ENCODE results near the gene PAK3. TPM values are rescaled to one million over a fixed set of nuclear protein-coding genes. Genes with fewer than 3 reads are reported as not detected.

The PAK3 gene
- total and polyA plus RNA-seq, 4 donors = 0.03 to 0.79 (median 0.26) TPM

- TF ChIP-seq TAF1 (conservative IDR thresholded peaks at IDR 0.05) (no peak), CTCF (IDR thresholded peaks at IDR 0.05; ENCODE audit: low read depth, low read length, missing input control) (no peak), REST (IDR thresholded peaks at IDR 0.05) (no peak), HNF4G (IDR thresholded peaks at IDR 0.05) (no peak), ATF3 (IDR thresholded peaks at IDR 0.05) (no peak), JUND (IDR thresholded peaks at IDR 0.05) (no peak), ZBTB33 (IDR thresholded peaks at IDR 0.05) (no peak), FOXA2 (IDR thresholded peaks at IDR 0.05) (no peak), FOXA1 (IDR thresholded peaks at IDR 0.05) (no peak), EGR1 (IDR thresholded peaks at IDR 0.05; ENCODE audit: low read depth in 2 of 2) (no peak), NR2F2 (IDR thresholded peaks at IDR 0.05) (no peak), RXRA (IDR thresholded peaks at IDR 0.05) (no peak), GABPA (IDR thresholded peaks at IDR 0.05 in 1 of 2, conservative IDR thresholded peaks at IDR 0.05 in 1 of 2) (no peak), SP1 (IDR thresholded peaks at IDR 0.05) (no peak)
- TF ChIP-seq, protein P1, sequence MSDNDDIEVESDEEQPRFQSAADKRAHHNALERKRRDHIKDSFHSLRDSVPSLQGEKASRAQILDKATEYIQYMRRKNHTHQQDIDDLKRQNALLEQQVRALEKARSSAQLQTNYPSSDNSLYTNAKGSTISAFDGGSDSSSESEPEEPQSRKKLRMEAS (IDR thresholded peaks at IDR 0.05) = no peak
- no peaks in the 10 kb centered on the region for H3K9me3 ChIP-seq (ENCODE audit: control insufficient read depth in 4 of 4, low read length in 3 of 4)
- H3K36me3 ChIP-seq (ENCODE audit: control insufficient read depth in 4 of 4, insufficient read depth in 3 of 4, low read depth in 1 of 4, low read length in 3 of 4) = no peaks in the 10 kb centered on the region
- no peak overlapping the region for H3K27ac ChIP-seq (ENCODE audit: low read depth in 1 of 2, low read length in 2 of 2)
- H3K4me3 ChIP-seq (ENCODE audit: low read depth in 1 of 3, low read length in 3 of 3) = no peak overlapping the region
- peaks cover 0 to 4% (median 0%) of the 10 kb centered on the region in 4 donors for H3K27me3 ChIP-seq (ENCODE audit: control insufficient read depth in 4 of 4, insufficient read depth in 4 of 4, low read length in 3 of 4)
- no peak overlapping the region for H3K9ac ChIP-seq (ENCODE audit: low read depth in 1 of 2, low read length in 2 of 2)
- no peaks in the 10 kb centered on the region for H3K4me1 ChIP-seq (ENCODE audit: control insufficient read depth in 4 of 4, insufficient read depth in 4 of 4, low read length in 3 of 4)
- 35% methylated on average over 2 of the region's 2 CpGs for WGBS
- no peak for DNase-seq (ENCODE audit: low spot score)
Observed at GRCh38 chrX:111268506-111268905, 172.5 kb downstream of the PAK3 start.

GRCh38 chrX:111270339-111270738 is 174.3 kb downstream of the PAK3 start, which contains the start of gene CAPN6:
Gene CAPN6, minus strand, starts transcription at chrX:111270483. Its CDS starts 6,547 bp downstream, at chrX:111263936.
- Histone ChIP-seq H3K36me3 (ENCODE audit: control insufficient read depth in 4 of 4, insufficient read depth in 3 of 4, low read depth in 1 of 4, low read length in 3 of 4) (no peaks in the 10 kb centered on the region), H3K27me3 (ENCODE audit: control insufficient read depth in 4 of 4, insufficient read depth in 4 of 4, low read length in 3 of 4) (peaks cover 0 to 4% (median 0%) of the 10 kb centered on the region in 4 donors), H3K9me3 (ENCODE audit: control insufficient read depth in 4 of 4, low read length in 3 of 4) (no peaks in the 10 kb centered on the region), H3K4me3 (ENCODE audit: low read depth in 1 of 3, low read length in 3 of 3) (no peak within 1 kb of the TSS), H3K4me1 (ENCODE audit: control insufficient read depth in 4 of 4, insufficient read depth in 4 of 4, low read length in 3 of 4) (no peaks in the 10 kb centered on the region), H3K9ac (ENCODE audit: low read depth in 1 of 2, low read length in 2 of 2) (no peak within 1 kb of the TSS), H3K27ac (ENCODE audit: low read depth in 1 of 2, low read length in 2 of 2) (no peak within 1 kb of the TSS)
- DNase-seq (ENCODE audit: low spot score) = no peak
- TF ChIP-seq FOXA2 (IDR thresholded peaks at IDR 0.05) (no peak), JUND (IDR thresholded peaks at IDR 0.05) (no peak), TAF1 (conservative IDR thresholded peaks at IDR 0.05) (no peak), GABPA (IDR thresholded peaks at IDR 0.05 in 1 of 2, conservative IDR thresholded peaks at IDR 0.05 in 1 of 2) (no peak), EGR1 (IDR thresholded peaks at IDR 0.05; ENCODE audit: low read depth in 2 of 2) (no peak), RAD21 (IDR thresholded peaks at IDR 0.05) (no peak), RXRA (IDR thresholded peaks at IDR 0.05) (no peak), CTCF (IDR thresholded peaks at IDR 0.05; ENCODE audit: low read depth, low read length, missing input control) (no peak), REST (IDR thresholded peaks at IDR 0.05) (no peak), NR2F2 (IDR thresholded peaks at IDR 0.05) (no peak)
- TF ChIP-seq, protein P1 (IDR thresholded peaks at IDR 0.05) = no peak
- whole genome bisulfite sequencing = 60% methylated on average over 8 of the region's 8 CpGs
